ENCODE results near the gene RCBTB1.

Gene RCBTB1

DNA sequence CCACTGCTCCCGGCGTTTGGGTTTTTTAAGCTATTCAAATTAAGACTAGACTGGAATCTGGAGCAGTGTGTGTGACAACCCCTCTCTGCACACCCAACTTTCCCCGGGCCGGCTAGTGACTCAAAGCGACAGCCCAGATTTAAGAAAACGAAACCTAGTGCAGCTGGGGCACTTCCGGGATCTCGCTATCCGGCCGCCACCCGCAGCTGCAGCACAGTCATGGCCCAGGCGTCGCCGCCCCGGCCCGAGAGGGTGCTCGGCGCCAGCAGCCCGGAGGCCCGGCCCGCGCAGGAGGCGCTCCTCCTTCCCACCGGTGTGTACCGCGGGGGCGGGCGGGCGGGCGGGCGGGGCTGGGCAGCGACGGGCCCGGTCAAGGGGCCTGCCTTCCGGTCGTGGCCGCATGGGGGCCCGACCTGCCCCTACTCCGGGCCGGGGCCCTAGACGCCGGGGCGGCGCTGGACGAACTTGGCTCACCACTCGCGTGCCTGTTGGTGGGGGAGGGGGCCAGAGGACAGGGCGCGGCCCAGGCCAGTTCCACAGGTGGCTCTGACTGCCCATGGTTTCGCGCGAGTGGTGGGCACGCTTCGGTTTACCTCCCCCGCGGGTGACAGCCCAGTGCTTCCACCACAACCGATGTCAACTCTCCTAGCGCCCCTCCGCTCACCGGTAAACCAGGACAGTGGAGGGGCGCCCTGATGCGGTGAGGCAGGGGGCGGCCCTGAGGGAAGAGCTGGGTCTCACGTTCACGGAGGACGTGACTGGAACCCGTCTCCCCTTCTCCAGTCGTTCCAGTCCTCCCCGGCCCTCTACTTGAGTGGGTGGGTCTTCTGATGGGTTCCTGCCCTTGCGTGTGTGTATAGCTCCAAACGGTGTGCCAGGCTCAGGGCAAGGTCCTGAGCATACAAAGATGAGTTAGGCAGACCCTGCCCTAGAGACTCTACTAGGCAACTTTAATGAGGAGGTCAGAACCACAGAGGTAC is 89.3 kb downstream of the RCBTB1 start, which contains the start of gene PHF11:
PHF11 (plus strand) TSS at position 171 of the 980 bp plus-strand sequence; CDS start at position 220, 49 bp downstream.
- peak within 1 kb of the TSS; percentile 27 for H3K4me3 ChIP-seq (ENCODE audit: low read depth, low read length)
- no peak for DNase-seq (ENCODE audit: low read depth)
- TF ChIP-seq CTCF (IDR thresholded peaks at IDR 0.05; ENCODE audit: control insufficient read depth, extremely low read depth, insufficient read depth), result no peak

- H3K4me3 ChIP-seq (ENCODE audit: low read depth, low read length), result no peak overlapping the region
- no peak for TF ChIP-seq CTCF (IDR thresholded peaks at IDR 0.05; ENCODE audit: control insufficient read depth, extremely low read depth, insufficient read depth)
- no peak for DNase-seq (ENCODE audit: low read depth)
Observed at GRCh38 chr13:49494645-49495044, 90.7 kb downstream of the RCBTB1 start.

GRCh38 chr13:49488563-49488962 is 96.8 kb downstream of the RCBTB1 start:
- DNase-seq (ENCODE audit: low read depth), result no peak
- no peak overlapping the region for H3K4me3 ChIP-seq (ENCODE audit: low read depth, low read length)
- no peak for TF ChIP-seq CTCF (IDR thresholded peaks at IDR 0.05; ENCODE audit: control insufficient read depth, extremely low read depth, insufficient read depth)

All from LNCaP clone FGC (cell line).